ENCODE data around the gene TBC1D5.

GRCh38 chr3:17724948-17725347, 17.5 kb downstream of the TBC1D5 start:
- no peak for TF ChIP-seq EZH2 (IDR thresholded peaks at IDR 0.05; ENCODE audit: insufficient read depth, poor library complexity, severe bottlenecking)
- no peak for TF ChIP-seq EZH2phosphoT487 (IDR thresholded peaks at IDR 0.05; ENCODE audit: insufficient read depth, low read depth)

All from GM23248 (cell line).